GM12878 (cell line): ENCODE measurements around the gene BEGAIN. TPM values are rescaled to one million over a fixed set of nuclear protein-coding genes. Genes with fewer than 3 reads are reported as not detected.

Experiments
- ATAC-seq: fragments of 200-7000 bp; cut with Tn5 transposase; 3 replicates; pipeline ENCODE4 v1.9.1; 2020; ENCODE audit warnings: mild to moderate bottlenecking, moderate library complexity
- BruUV-seq: library from RNA; stranded (reverse); fragments of 400-500 nt; replicated peaks from 2 replicates; lab custom pipeline; 2021; lab: Mats Ljungman, UMichigan
- CTCF ChIA-PET: fragments of 300-600 bp; sonication (Branson Sonifier 250); formaldehyde crosslinking; extraction: SDS; loops from one replicate; lab custom pipeline; 2021; ENCODE audit warnings: inconsistent platforms; lab: Yijun Ruan, JAX
- POLR2A ChIA-PET: fragments of 350-600 bp; formaldehyde crosslinking; extraction: SDS; loops from one replicate; lab custom pipeline; 2021; ENCODE audit warnings: inconsistent platforms; lab: Charles Lee
- RAD21 ChIA-PET: fragments of 300-600 bp; sonication (Branson Sonifier 250); formaldehyde crosslinking; loops from one replicate; lab custom pipeline; 2023; ENCODE audit warnings: antibody characterized with exemption; ENCODE audit not compliant: unreplicated experiment; lab: Charles Lee
- SMC1A ChIA-PET: fragments of 300-600 bp; sonication (Branson Sonifier 250); formaldehyde crosslinking; loops from one replicate; lab custom pipeline; 2023; ENCODE audit not compliant: unreplicated experiment, uncharacterized antibody; lab: Charles Lee
- DNase-seq: peaks from one replicate; pipeline ENCODE4 v3.0.0-alpha.2; 2011; ENCODE audit warnings: low read depth, low spot score
- FAIRE-seq: peaks from 3 replicates; lab custom pipeline; 2011; peaks lifted over from hg19 to GRCh38; lab: Jason Lieb, UNC
- H2AFZ ChIP-seq: 2 replicates; pipeline ENCODE4 v1.6.0; 2011; ENCODE audit warnings: low read depth, low read length, control low read depth; ENCODE audit not compliant: control insufficient read depth
- H3K27ac ChIP-seq: 2 replicates; pipeline ENCODE4 v1.5.1; 2011; ENCODE audit warnings: control low read depth; ENCODE audit not compliant: control insufficient read depth, insufficient read depth
- H3K27me3 ChIP-seq, 2 experiments: replicated peaks in 1 of 2; 2 replicates each; pipeline versions ENCODE4 v1.6.0 to v1.6.1; 2011; ENCODE audit warnings: low read length in 1 of 2; ENCODE audit not compliant: control insufficient read depth in 2 of 2, insufficient read depth in 2 of 2
- H3K36me3 ChIP-seq, 2 experiments: 2 replicates each; pipeline ENCODE4 v1.5.1; 2011; ENCODE audit warnings: low read length in 1 of 2; ENCODE audit not compliant: control insufficient read depth in 2 of 2, insufficient read depth in 2 of 2
- H3K4me1 ChIP-seq: 2 replicates; pipeline ENCODE4 v1.6.1; 2011; ENCODE audit warnings: mild to moderate bottlenecking, low read length, moderate library complexity, mixed read lengths; ENCODE audit not compliant: control insufficient read depth, insufficient read depth
- H3K4me2 ChIP-seq: 2 replicates; pipeline ENCODE4 v1.6.0; 2011; ENCODE audit warnings: control low read depth; ENCODE audit not compliant: control insufficient read depth, insufficient read depth
- H3K4me3 ChIP-seq: fragments of 200-600 bp; sonication (generic); 2 replicates; pipeline ENCODE4 v1.5.1; 2016
- H3K79me2 ChIP-seq: 2 replicates; pipeline ENCODE4 v1.6.0; 2011; ENCODE audit warnings: low read length; ENCODE audit not compliant: control insufficient read depth, insufficient read depth
- H3K9ac ChIP-seq: 2 replicates; pipeline ENCODE4 v1.8.0; 2011; ENCODE audit warnings: low read length, control low read depth, mixed read lengths; ENCODE audit not compliant: control insufficient read depth, insufficient read depth
- H3K9me3 ChIP-seq: replicated peaks from 3 replicates; pipeline ENCODE4 v1.5.1; 2011; ENCODE audit warnings: mild to moderate bottlenecking, low read length; ENCODE audit not compliant: control insufficient read depth, insufficient read depth
- H4K20me1 ChIP-seq: 2 replicates; pipeline ENCODE4 v1.6.0; 2011; ENCODE audit not compliant: control insufficient read depth, insufficient read depth
- CBX3 ChIP-seq: fragments of 200-600 bp; sonication (generic); IDR thresholded peaks from 2 replicates; pipeline ENCODE4 v1.6.1; 2016; ENCODE audit warnings: low read depth, borderline replicate concordance
- CHD2 ChIP-seq: IDR thresholded peaks from 2 replicates; pipeline ENCODE4 v1.6.1; 2011; ENCODE audit warnings: low read depth, low read length, improper control_type of control experiment, borderline replicate concordance
- HCFC1 ChIP-seq: fragments of 150-350 bp; IDR thresholded peaks from 2 replicates; pipeline ENCODE4 v1.6.1; 2014; ENCODE audit warnings: low read length
- IKZF1 ChIP-seq: fragments of 450-650 bp; conservative IDR thresholded peaks from 2 replicates; pipeline ENCODE4 v1.6.1; 2017; ENCODE audit warnings: antibody characterized with exemption, mild to moderate bottlenecking
- JUNB ChIP-seq: IDR thresholded peaks from 2 replicates; pipeline ENCODE4 v1.6.1; 2016; ENCODE audit warnings: antibody characterized with exemption, mild to moderate bottlenecking
- PBX3 ChIP-seq: IDR thresholded peaks from 2 replicates; pipeline ENCODE4 v1.6.1; 2011; ENCODE audit warnings: mild to moderate bottlenecking, low read depth, low read length, moderate library complexity; ENCODE audit not compliant: insufficient replicate concordance
- SREBF2 ChIP-seq: IDR thresholded peaks from 2 replicates; pipeline ENCODE4 v1.6.1; 2012; ENCODE audit warnings: mild to moderate bottlenecking, low read length
- USF1 ChIP-seq: IDR thresholded peaks from 2 replicates; pipeline ENCODE4 v1.6.1; 2011; ENCODE audit warnings: borderline replicate concordance, low read depth, mild to moderate bottlenecking, moderate library complexity, mixed read lengths, low read length; ENCODE audit not compliant: insufficient read depth; ENCODE audit errors: extremely low read length
- YBX1 ChIP-seq: fragments of 450-650 bp; IDR thresholded peaks from 2 replicates; pipeline ENCODE4 v1.6.1; 2016; ENCODE audit warnings: antibody characterized with exemption
- YY1 ChIP-seq: IDR thresholded peaks from 2 replicates; pipeline ENCODE4 v1.6.1; 2011; ENCODE audit warnings: low read depth, mild to moderate bottlenecking, low read length
- ZNF217 ChIP-seq: fragments of 450-650 bp; IDR thresholded peaks from 2 replicates; pipeline ENCODE4 v1.6.1; 2017; ENCODE audit warnings: antibody characterized with exemption, mild to moderate bottlenecking
- ZNF274 ChIP-seq: IDR thresholded peaks from one replicate; pipeline ENCODE4 v1.8.0; 2011; ENCODE audit not compliant: insufficient read length, insufficient read depth
- WGBS: methylation state at CpG from one replicate; pipeline ENCODE4 v1.1.6; 2016; ENCODE audit warnings: low lambda C conversion rate; ENCODE audit not compliant: insufficient replicate concordance, insufficient coverage; ENCODE audit errors: missing lambda C conversion rate; 5-methylcytosine and 5-hydroxymethylcytosine counted together
- in situ Hi-C: fragments of 300-500 bp; cut with MboI; formaldehyde crosslinking; loops from 9 replicates; pipeline ENCODE4 v1.14.3; 2018; ENCODE audit warnings: mixed read lengths
- intact Hi-C: fragments of 100-400 bp; cut with micrococcal nuclease; formaldehyde crosslinking; loops from one replicate; pipeline ENCODE4 v1.14.2; 2022; ENCODE audit not compliant: unreplicated experiment
- polyA plus RNA-seq, 11 experiments: library from polyadenylated mRNA; depleted of rRNA in 4 of 11; unstranded in 6 of 11; stranded (reverse) in 5 of 11; fragments of >200 nt; fragmentation: Nextera tagmentation in 4 of 11; fragmentation: Illumina TruSeq in 1 of 11; extraction: Ambion mirVana in 4 of 11; extraction: Trizol in 1 of 11; gene quantifications; 1 replicate in 1 of 11; 2 replicates in 10 of 11; pipeline versions ENCODE4 v1.2.1 to v1.2.3, GENCODE V29; 2011 to 2016; ENCODE audit warnings: inconsistent platforms in 2 of 11, missing spikeins in 2 of 11, low read depth in 1 of 11
- total RNA-seq, 4 experiments: library from RNA; depleted of rRNA in 3 of 4; stranded (reverse); fragments of >200 nt in 3 of 4; fragmentation: Illumina TruSeq in 1 of 4; extraction: Trizol in 1 of 4; gene quantifications; 2 replicates each; pipeline versions ENCODE4 v1.2.1 to v1.2.3, GENCODE V29; 2013 to 2021
- TF ChIP-seq, protein P1 (sequence below): IDR thresholded peaks from 2 replicates; pipeline ENCODE4 v1.6.1; 2012; ENCODE audit warnings: low read depth, low read length, improper control_type of control experiment
- TF ChIP-seq, protein P2 (sequence below): fragments of 450-650 bp; IDR thresholded peaks from 2 replicates; pipeline ENCODE4 v1.6.1; 2018; ENCODE audit warnings: borderline replicate concordance, mild to moderate bottlenecking; ENCODE audit not compliant: partially characterized antibody

BEGAIN gene
- total and polyA plus RNA-seq, 10 of the 15 experiments (the other 5 are each of a cell fraction or from before 2014, with no cell fraction given), result 0.01 to 0.31 (median 0.06) TPM; not detected in 5

DNA sequence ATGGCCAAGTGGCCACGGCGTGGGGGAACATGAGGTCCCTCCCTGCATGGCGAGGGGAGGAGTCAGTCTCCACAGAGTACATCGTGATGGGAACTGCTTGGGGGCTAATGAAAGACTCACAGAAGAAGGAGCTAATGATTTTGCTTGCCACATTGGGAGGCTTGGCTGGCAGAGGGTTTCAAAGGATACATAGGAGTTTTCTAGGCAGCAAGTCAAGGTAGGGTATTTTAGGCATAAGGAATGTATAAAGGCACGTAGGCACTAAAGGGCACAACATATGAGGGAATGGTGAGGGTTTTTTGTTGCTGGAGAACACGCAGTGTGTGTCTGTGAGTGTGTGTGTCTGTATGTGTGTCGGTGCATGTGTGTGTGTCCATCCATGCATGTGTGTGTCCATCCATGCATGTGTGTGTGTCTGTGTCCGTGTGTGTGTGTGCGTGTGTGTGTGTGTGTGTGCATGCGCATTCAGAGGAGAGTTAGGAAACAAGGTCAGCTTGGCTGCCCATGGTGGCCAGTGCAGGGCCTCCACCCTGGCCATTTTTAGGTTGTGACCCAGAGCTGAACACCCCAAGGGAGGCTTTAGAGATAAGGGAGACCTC lies 84.5 kb downstream of the BEGAIN start:
- Histone ChIP-seq H3K36me3 (no peaks in the 10 kb centered on the region), H3K9me3 (no peaks in the 10 kb centered on the region), H3K4me3 (no peak overlapping the region), H3K27me3 (no peaks in the 10 kb centered on the region), H4K20me1 (no peaks in the 10 kb centered on the region), H2AFZ (no peak overlapping the region), H3K4me1 (no peaks in the 10 kb centered on the region), H3K9ac (no peak overlapping the region), H3K4me2 (no peak overlapping the region), H3K79me2 (no peaks in the 10 kb centered on the region), H3K27ac (no peak overlapping the region)
- intact Hi-C loops, result no loop called here
- ChIA-PET RAD21 (no interaction called here), POLR2A (no interaction called here), SMC1A (no interaction called here), CTCF (no interaction called here)
- TF ChIP-seq USF1 (no peak), YY1 (no peak), SREBF2 (no peak), PBX3 (no peak), JUNB (no peak), HCFC1 (no peak), ZNF274 (no peak), IKZF1 (no peak), ZNF217 (no peak), CHD2 (no peak), CBX3 (no peak), YBX1 (no peak)
- TF ChIP-seq, protein P1, sequence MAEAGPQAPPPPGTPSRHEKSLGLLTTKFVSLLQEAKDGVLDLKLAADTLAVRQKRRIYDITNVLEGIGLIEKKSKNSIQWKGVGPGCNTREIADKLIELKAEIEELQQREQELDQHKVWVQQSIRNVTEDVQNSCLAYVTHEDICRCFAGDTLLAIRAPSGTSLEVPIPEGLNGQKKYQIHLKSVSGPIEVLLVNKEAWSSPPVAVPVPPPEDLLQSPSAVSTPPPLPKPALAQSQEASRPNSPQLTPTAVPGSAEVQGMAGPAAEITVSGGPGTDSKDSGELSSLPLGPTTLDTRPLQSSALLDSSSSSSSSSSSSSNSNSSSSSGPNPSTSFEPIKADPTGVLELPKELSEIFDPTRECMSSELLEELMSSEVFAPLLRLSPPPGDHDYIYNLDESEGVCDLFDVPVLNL, result no peak
- TF ChIP-seq, protein P2, sequence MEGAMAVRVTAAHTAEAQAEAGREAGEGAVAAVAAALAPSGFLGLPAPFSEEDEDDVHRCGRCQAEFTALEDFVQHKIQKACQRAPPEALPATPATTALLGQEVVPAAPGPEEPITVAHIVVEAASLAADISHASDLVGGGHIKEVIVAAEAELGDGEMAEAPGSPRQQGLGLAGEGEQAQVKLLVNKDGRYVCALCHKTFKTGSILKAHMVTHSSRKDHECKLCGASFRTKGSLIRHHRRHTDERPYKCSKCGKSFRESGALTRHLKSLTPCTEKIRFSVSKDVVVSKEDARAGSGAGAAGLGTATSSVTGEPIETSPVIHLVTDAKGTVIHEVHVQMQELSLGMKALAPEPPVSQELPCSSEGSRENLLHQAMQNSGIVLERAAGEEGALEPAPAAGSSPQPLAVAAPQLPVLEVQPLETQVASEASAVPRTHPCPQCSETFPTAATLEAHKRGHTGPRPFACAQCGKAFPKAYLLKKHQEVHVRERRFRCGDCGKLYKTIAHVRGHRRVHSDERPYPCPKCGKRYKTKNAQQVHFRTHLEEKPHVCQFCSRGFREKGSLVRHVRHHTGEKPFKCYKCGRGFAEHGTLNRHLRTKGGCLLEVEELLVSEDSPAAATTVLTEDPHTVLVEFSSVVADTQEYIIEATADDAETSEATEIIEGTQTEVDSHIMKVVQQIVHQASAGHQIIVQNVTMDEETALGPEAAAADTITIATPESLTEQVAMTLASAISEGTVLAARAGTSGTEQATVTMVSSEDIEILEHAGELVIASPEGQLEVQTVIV, result no peak
- in situ Hi-C loops, result no loop called here
- ATAC-seq (no peak), FAIRE-seq (no peak), DNase-seq (no peak)
- no TSS peak for BruUV-seq
- 59% methylated on average over 10 of the region's 10 CpGs for WGBS
